Bronchial epithelial cell (primary cell): Measurements from ENCODE around the gene SLC25A21. TPM values are rescaled to one million over a fixed set of nuclear protein-coding genes. Genes with fewer than 3 reads are reported as not detected.

Source experiments
- DNase-seq: peaks from one replicate; pipeline ENCODE4 v3.0.0-alpha.2; 2010; ENCODE audit warnings: low read depth
- FAIRE-seq: peaks from 2 replicates; lab custom pipeline; 2011; peaks lifted over from hg19 to GRCh38; lab: Jason Lieb, UNC
- H3K27me3 ChIP-seq: 2 replicates; pipeline ENCODE4 v1.5.1; 2011; ENCODE audit warnings: low read length; ENCODE audit not compliant: control insufficient read depth, insufficient read depth
- H3K36me3 ChIP-seq: 2 replicates; pipeline ENCODE4 v1.5.1; 2011; ENCODE audit warnings: low read length; ENCODE audit not compliant: control insufficient read depth, insufficient read depth
- H3K4me3 ChIP-seq: 2 replicates; pipeline ENCODE4 v1.5.1; 2011; ENCODE audit warnings: mild to moderate bottlenecking, low read depth, low read length, control low read depth
- total RNA-seq: library from RNA; depleted of rRNA; stranded (reverse); fragments of >200 nt; gene quantifications from 2 replicates; pipeline ENCODE4 v1.2.1, GENCODE V29; 2014
- TF ChIP-seq, protein P1 (sequence below): IDR thresholded peaks from 2 replicates; pipeline ENCODE4 v1.5.1; 2011; ENCODE audit warnings: mild to moderate bottlenecking, moderate library complexity, low read length, control low read depth, inconsistent platforms; ENCODE audit not compliant: insufficient read depth, severe bottlenecking

The SLC25A21 gene
- total RNA-seq, 1 donor from 2014 or later: 0.53 TPM

GRCh38 chr14:37118673-37119366 lies 53.6 kb downstream of the SLC25A21 start:
- no peak overlapping the region for H3K4me3 ChIP-seq
- TF ChIP-seq, protein P1, sequence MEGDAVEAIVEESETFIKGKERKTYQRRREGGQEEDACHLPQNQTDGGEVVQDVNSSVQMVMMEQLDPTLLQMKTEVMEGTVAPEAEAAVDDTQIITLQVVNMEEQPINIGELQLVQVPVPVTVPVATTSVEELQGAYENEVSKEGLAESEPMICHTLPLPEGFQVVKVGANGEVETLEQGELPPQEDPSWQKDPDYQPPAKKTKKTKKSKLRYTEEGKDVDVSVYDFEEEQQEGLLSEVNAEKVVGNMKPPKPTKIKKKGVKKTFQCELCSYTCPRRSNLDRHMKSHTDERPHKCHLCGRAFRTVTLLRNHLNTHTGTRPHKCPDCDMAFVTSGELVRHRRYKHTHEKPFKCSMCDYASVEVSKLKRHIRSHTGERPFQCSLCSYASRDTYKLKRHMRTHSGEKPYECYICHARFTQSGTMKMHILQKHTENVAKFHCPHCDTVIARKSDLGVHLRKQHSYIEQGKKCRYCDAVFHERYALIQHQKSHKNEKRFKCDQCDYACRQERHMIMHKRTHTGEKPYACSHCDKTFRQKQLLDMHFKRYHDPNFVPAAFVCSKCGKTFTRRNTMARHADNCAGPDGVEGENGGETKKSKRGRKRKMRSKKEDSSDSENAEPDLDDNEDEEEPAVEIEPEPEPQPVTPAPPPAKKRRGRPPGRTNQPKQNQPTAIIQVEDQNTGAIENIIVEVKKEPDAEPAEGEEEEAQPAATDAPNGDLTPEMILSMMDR: no peak
- no peak for DNase-seq
- no peak for FAIRE-seq
- no peaks in the 10 kb centered on the region for H3K36me3 ChIP-seq
- no peaks in the 10 kb centered on the region for H3K27me3 ChIP-seq

DNA sequence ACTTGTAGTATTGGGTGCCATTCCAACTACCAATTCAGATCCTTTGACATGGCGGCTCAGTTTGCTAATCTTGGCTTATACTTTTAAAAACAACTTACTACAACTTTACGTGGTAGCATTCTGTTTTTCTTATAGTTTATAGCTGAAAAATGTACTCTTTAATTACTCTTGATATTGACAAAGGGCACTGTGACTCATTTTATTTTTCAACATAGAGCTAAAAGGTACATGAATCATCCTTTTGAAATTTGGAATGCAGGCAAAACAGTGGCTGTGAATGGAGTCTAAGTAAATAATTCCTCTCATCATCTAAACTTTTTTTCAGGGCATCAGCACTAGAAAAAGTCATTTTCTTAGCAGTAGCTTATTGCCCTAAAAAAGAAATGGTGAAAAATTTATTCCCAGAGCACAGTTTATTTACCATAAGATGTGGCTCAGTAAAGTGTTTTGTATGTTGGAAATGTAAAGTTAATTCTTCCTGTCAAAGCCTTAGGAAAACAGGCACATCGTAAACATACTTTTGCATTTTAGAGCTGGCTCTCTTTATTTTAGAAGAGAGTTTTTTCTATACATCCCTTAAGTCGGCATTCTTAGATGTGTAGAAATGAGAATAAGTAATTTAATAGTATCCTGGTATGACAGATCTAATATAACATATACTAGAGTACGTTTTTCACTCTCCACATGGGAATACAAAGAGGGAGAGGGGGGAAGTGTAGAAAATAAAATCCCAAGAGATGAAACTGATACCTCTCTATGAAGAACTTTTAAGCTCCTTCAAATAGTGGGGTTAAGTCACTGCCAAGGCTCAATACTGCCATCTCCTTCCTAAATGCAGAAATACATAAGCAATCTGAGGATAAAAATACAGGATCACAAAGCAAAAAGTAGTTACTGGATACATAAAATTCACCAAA lies 55.2 kb downstream of the SLC25A21 start:
- no peaks in the 10 kb centered on the region for H3K27me3 ChIP-seq
- no peaks in the 10 kb centered on the region for H3K36me3 ChIP-seq
- TF ChIP-seq, protein P1: peak; percentile 47
- peak; percentile 92 for DNase-seq
- no peak overlapping the region for H3K4me3 ChIP-seq
- FAIRE-seq: no peak

DNA sequence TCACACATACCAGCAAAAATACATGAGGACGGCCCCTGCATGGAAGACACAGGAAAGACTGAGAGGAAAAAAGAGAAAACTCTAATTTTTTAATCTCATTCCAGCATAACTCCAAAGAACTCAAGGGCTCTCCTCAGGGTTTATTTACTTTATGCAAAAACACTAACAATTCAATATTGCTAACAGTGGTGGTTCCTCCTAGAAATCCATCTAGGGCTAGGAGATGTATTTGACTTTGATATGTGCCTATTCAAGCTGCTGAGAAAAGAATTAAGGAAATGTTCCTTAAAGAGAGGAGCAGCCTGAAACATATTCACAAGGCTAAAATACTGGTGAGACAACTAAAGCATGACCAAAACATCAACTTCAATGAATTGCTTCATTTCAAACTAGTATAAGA lies 57.0 kb downstream of the SLC25A21 start:
- H3K4me3 ChIP-seq: no peak overlapping the region
- no peaks in the 10 kb centered on the region for H3K36me3 ChIP-seq
- no peaks in the 10 kb centered on the region for H3K27me3 ChIP-seq
- TF ChIP-seq, protein P1: no peak
- DNase-seq: no peak
- FAIRE-seq: no peak

DNA sequence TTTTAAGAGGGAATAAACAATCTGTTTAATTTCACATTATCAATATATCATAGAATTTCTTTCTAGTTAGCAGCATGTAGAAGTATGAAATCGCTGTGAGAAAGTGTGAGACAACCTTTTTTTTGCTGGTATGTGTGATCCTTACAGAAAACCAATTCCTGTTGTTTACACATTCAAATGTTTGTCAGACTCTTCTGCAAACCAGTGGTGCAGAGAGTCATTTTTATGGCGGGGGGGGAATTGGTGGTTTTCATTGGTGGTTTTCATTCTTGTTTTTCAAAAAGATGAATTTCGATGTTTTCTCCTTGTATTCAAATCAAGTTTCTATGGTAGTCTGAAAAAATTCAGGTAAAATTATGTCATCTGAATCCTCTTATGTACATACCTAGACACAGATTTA lies 57.8 kb downstream of the SLC25A21 start:
- Histone ChIP-seq H3K36me3 (no peaks in the 10 kb centered on the region), H3K4me3 (no peak overlapping the region), H3K27me3 (no peaks in the 10 kb centered on the region)
- TF ChIP-seq, protein P1: no peak
- DNase-seq (no peak), FAIRE-seq (no peak)

DNA sequence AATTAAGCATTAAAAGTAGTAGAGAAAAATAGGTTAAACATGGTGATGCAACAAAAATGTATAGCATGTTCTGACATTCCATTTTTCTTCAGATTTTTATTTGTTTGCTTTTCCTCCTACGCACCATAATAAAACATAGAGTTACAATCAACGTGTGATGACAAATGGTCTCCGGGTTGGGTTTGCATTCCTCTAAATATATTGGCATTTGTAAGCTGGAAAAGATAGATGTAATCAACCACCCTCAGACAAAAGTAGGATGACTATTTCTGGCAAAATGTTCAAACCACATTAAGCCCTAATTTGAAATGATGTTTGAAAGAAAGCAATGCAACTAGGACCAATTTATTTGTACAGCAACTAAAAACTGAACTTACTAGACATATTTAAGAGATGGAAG lies 58.4 kb downstream of the SLC25A21 start:
- DNase-seq (peak; percentile 89), FAIRE-seq (no peak)

More for the DNA sequence above, 58.4 kb downstream of the SLC25A21 start:
- Histone ChIP-seq H3K27me3 (no peaks in the 10 kb centered on the region), H3K36me3 (no peaks in the 10 kb centered on the region), H3K4me3 (no peak overlapping the region)
- TF ChIP-seq, protein P1: no peak
